ENCODE data around the gene PTPN13. TPM values are rescaled to one million over a fixed set of nuclear protein-coding genes. Genes with fewer than 3 reads are reported as not detected.

Gene PTPN13
- total and polyA plus RNA-seq, 8 donors: 1.9 to 9.1 (median 6.7) TPM

- Histone ChIP-seq H3K9me3 (no peaks in the 10 kb centered on the region), H3K36me3 (peaks cover 0 to 7% (median 0%) of the 10 kb centered on the region in 3 donors), H3K4me3 (no peak overlapping the region), H3K27me3 (no peaks in the 10 kb centered on the region), H3K4me1 (no peaks in the 10 kb centered on the region), H3K27ac (no peak overlapping the region)
- ATAC-seq: no peak
- no peak for DNase-seq
- intact Hi-C loops (cut with DNase I): no loop called here
- WGBS, 2 donors: 97% methylated on average over 4 of the region's 4 CpGs
- no peak for TF ChIP-seq CTCF (IDR thresholded peaks at IDR 0.05)
- FAIRE-seq: no peak
Observed at GRCh38 chr4:86769794-86770193, 175.7 kb downstream of the PTPN13 start.

GRCh38 chr4:86771141-86771540, 177.0 kb downstream of the PTPN13 start:
- H3K9me3 ChIP-seq: no peaks in the 10 kb centered on the region
- H3K4me1 ChIP-seq: no peaks in the 10 kb centered on the region
- 52% methylated on average over 1 of the region's 1 CpG for WGBS, 2 donors
- FAIRE-seq: no peak
- no peak overlapping the region for H3K27ac ChIP-seq
- DNase-seq: no peak
- no peak for ATAC-seq
- H3K27me3 ChIP-seq: no peaks in the 10 kb centered on the region
- peaks cover 0 to 7% (median 0%) of the 10 kb centered on the region in 3 donors for H3K36me3 ChIP-seq
- H3K4me3 ChIP-seq: no peak overlapping the region
- intact Hi-C loops (cut with DNase I): no loop called here
- TF ChIP-seq CTCF (IDR thresholded peaks at IDR 0.05): no peak

GRCh38 chr4:86775061-86775460, 180.9 kb downstream of the PTPN13 start:
- WGBS, 2 donors: 88 to 94% methylated on average over 4 of the region's 4 CpGs
- ATAC-seq: no peak
- H3K27me3 ChIP-seq: no peaks in the 10 kb centered on the region
- intact Hi-C loops (cut with DNase I): no loop called here
- FAIRE-seq: no peak
- peaks cover 0 to 4% (median 0%) of the 10 kb centered on the region in 3 donors for H3K36me3 ChIP-seq
- no peaks in the 10 kb centered on the region for H3K9me3 ChIP-seq
- no peak for TF ChIP-seq CTCF (IDR thresholded peaks at IDR 0.05)
- no peak for DNase-seq
- no peak overlapping the region for H3K27ac ChIP-seq
- H3K4me3 ChIP-seq: no peak overlapping the region
- no peaks in the 10 kb centered on the region for H3K4me1 ChIP-seq

DNA sequence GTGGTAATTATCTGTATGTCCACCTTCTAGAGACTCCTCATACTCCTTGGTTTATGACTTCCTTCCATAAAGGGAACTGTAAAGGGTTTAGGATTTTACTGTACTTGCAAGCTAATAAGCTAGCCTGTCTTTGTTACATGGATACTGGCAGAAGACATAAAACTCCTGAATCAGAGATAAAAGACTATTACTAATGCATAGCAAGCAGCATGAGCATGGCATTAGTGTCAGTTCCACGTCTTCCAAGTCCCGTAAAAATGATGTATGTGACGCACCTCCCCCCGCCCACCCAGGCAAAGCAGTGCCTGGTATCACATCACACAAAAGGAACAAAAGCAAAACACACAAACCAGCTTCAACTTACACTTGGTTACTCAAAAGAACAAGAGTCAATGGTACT, 184.1 kb downstream of the PTPN13 start:
- 95 to 97% methylated on average over 4 of the region's 4 CpGs for WGBS, 2 donors
- no peak for TF ChIP-seq CTCF (IDR thresholded peaks at IDR 0.05)
- DNase-seq (no peak), FAIRE-seq (no peak), ATAC-seq (no peak)
- intact Hi-C loops (cut with DNase I): no loop called here
- no peak overlapping the region for H3K4me3 ChIP-seq
- no peaks in the 10 kb centered on the region for H3K27me3 ChIP-seq
- no peaks in the 10 kb centered on the region for H3K4me1 ChIP-seq
- H3K36me3 ChIP-seq: peaks cover 0 to 4% (median 0%) of the 10 kb centered on the region in 3 donors
- no peak overlapping the region for H3K27ac ChIP-seq
- H3K9me3 ChIP-seq: no peaks in the 10 kb centered on the region

DNA sequence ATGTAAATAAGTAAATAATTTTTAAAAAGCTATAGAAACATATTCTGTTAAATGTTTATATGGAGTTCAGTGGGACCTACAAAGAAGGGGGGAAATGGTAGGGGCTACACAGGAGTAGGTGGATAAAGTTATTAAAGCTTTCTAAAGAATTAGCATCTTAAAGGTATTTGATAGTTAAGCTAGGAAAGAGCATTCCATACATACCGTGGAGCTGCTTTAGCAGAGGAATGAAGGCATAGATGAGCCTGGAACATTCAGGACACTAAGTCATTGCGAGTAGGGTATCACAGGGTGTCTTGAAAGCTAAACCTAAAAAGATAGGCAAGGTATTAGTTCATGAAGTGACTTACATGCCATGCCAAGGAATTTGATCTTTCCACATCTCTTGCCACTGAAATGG, 194.7 kb downstream of the PTPN13 start:
- H3K9me3 ChIP-seq: no peaks in the 10 kb centered on the region
- no peak for ATAC-seq
- WGBS, 2 donors: 85 to 91% methylated on average over 2 of the region's 2 CpGs
- H3K27me3 ChIP-seq: no peaks in the 10 kb centered on the region
- DNase-seq: no peak
- intact Hi-C loops (cut with DNase I): no loop called here
- no peaks in the 10 kb centered on the region for H3K36me3 ChIP-seq
- TF ChIP-seq CTCF (IDR thresholded peaks at IDR 0.05): no peak
- no peak overlapping the region for H3K4me3 ChIP-seq
- no peak overlapping the region for H3K27ac ChIP-seq
- no peak for FAIRE-seq
- H3K4me1 ChIP-seq: no peaks in the 10 kb centered on the region
